Tibial nerve (tissue), 4 donors: ENCODE measurements around the gene MTSS2. TPM values are rescaled to one million over a fixed set of nuclear protein-coding genes. Genes with fewer than 3 reads are reported as not detected.
A peak's percentile ranks its signal among the peaks of the same experiment; 100 is the strongest.

Experiments used
- DNase-seq, 2 donors: peaks; one replicate each; pipeline ENCODE4 v3.0.0-alpha.2; 2019; ENCODE audit warnings: low spot score in 2 of 2
- H3K27ac ChIP-seq, 4 donors: fragments of 200-600 bp; sonication (generic) in 3 of 4; one replicate each; pipeline ENCODE4 v1.5.1; 2017 to 2019; ENCODE audit warnings: mild to moderate bottlenecking in 1 of 4
- H3K27me3 ChIP-seq, 2 donors: fragments of 200-600 bp; sonication (generic) in 1 of 2; one replicate each; pipeline versions ENCODE4 v1.5.1 to v1.6.0; 2017 to 2019
- H3K36me3 ChIP-seq, 3 donors: fragments of 200-600 bp; sonication (generic); one replicate each; pipeline ENCODE4 v1.5.1; 2018 to 2019
- H3K4me1 ChIP-seq, 4 donors: fragments of 200-600 bp; sonication (generic) in 3 of 4; one replicate each; pipeline ENCODE4 v1.5.1; 2017 to 2019
- H3K4me3 ChIP-seq, 4 donors: fragments of 200-600 bp; sonication (generic) in 3 of 4; one replicate each; pipeline ENCODE4 v1.5.1; 2017 to 2019; ENCODE audit warnings: mild to moderate bottlenecking in 1 of 4, moderate library complexity in 1 of 4
- H3K9me3 ChIP-seq, 4 donors: fragments of 200-600 bp; sonication (generic) in 3 of 4; one replicate each; pipeline ENCODE4 v1.5.1; 2017 to 2019
- EP300 ChIP-seq, 2 donors: sonication (generic); formaldehyde crosslinking; IDR thresholded peaks; one replicate each; pipeline ENCODE4 v1.6.1; 2017; ENCODE audit warnings: antibody characterized with exemption in 2 of 2, mild to moderate bottlenecking in 1 of 2
- POLR2A ChIP-seq, 2 donors: fragments of 450-650 bp; IDR thresholded peaks; one replicate each; pipeline ENCODE4 v1.6.1; 2017; ENCODE audit warnings: antibody characterized with exemption in 2 of 2, mild to moderate bottlenecking in 2 of 2, moderate library complexity in 2 of 2
- WGBS, 2 donors: methylation state at CpG; one replicate each; pipeline ENCODE4 v1.1.5; 2018; 5-methylcytosine and 5-hydroxymethylcytosine counted together
- total RNA-seq, 4 donors: library from RNA; depleted of rRNA; stranded (reverse); fragments of >200 nt; gene quantifications; one replicate each; pipeline ENCODE4 v1.1.0, GENCODE V29; 2016
- TF ChIP-seq, protein P1 (sequence below), 5 experiments: fragments of 200-600 bp in 3 of 5; fragments of 450-650 bp in 2 of 5; sonication (generic) in 3 of 5; IDR thresholded peaks; one replicate each; pipeline ENCODE4 v1.5.1; 2016 to 2019; ENCODE audit warnings: antibody characterized with exemption in 5 of 5, mild to moderate bottlenecking in 3 of 5, moderate library complexity in 2 of 5

Gene MTSS2
- total RNA-seq, 4 donors from 2014 or later, result 24.1 to 40.6 (median 35.4) TPM

GRCh38 chr16:70678898-70679670 lies 6.8 kb downstream of the MTSS2 start:
- Histone ChIP-seq H3K27ac (peak overlapping the region in 2 of 4 donors; percentile 82 to 92), H3K9me3 (no peaks in the 10 kb centered on the region), H3K27me3 (no peaks in the 10 kb centered on the region), H3K36me3 (peaks cover 0 to 58% (median 5%) of the 10 kb centered on the region in 3 donors), H3K4me1 (peaks cover 0 to 54% (median 40%) of the 10 kb centered on the region in 4 donors), H3K4me3 (no peak overlapping the region)
- 80 to 82% methylated on average over 31 of the region's 31 CpGs for WGBS, 2 donors
- TF ChIP-seq EP300 (IDR thresholded peaks at IDR 0.05) (no peak), POLR2A (IDR thresholded peaks at IDR 0.05) (no peak)
- TF ChIP-seq, protein P1, sequence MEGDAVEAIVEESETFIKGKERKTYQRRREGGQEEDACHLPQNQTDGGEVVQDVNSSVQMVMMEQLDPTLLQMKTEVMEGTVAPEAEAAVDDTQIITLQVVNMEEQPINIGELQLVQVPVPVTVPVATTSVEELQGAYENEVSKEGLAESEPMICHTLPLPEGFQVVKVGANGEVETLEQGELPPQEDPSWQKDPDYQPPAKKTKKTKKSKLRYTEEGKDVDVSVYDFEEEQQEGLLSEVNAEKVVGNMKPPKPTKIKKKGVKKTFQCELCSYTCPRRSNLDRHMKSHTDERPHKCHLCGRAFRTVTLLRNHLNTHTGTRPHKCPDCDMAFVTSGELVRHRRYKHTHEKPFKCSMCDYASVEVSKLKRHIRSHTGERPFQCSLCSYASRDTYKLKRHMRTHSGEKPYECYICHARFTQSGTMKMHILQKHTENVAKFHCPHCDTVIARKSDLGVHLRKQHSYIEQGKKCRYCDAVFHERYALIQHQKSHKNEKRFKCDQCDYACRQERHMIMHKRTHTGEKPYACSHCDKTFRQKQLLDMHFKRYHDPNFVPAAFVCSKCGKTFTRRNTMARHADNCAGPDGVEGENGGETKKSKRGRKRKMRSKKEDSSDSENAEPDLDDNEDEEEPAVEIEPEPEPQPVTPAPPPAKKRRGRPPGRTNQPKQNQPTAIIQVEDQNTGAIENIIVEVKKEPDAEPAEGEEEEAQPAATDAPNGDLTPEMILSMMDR (IDR thresholded peaks at IDR 0.05), result no peak
- DNase-seq, result no peak

GRCh38 chr16:70678121-70678897 lies 7.5 kb downstream of the MTSS2 start:
- WGBS, 2 donors, result 91% methylated on average over 19 to 22 of the region's 22 CpGs
- no peak for DNase-seq

DNA sequence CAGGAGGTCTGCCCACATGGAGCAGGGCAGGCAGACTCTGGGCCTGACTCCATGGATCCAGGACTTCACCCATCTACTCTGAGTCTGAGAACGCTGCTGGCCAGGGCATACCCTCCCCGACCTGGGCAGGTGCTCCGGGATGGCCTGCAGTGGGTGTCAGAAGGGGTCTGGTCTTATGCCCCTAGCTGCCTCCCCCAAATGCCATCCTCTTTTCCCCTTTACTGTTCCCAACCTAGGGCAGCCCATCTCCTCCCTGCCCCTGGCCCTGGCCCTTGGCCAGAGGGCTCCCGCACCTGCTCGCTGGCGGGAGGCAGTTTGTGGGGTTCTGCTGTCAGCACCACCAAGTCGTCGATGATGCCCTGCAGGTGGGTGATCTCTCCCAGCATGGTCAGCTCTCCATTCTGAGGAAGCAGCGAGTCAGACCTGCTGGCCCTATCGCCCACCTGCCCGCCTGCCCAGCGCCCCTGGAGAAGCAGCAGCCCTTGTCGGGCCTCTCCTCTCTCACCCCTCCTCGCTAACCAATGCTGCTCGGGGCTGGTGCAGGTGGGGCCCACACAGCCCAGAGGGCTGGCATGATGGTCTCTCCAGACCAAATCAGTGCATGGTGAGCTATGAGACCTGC lies 8.2 kb downstream of the MTSS2 start:
- H3K4me3 ChIP-seq, result no peak overlapping the region
- TF ChIP-seq, protein P1 (IDR thresholded peaks at IDR 0.05), result no peak
- TF ChIP-seq EP300 (IDR thresholded peaks at IDR 0.05) (no peak), POLR2A (IDR thresholded peaks at IDR 0.05) (no peak)
- DNase-seq, result no peak
- peaks cover 0 to 39% (median 28%) of the 10 kb centered on the region in 4 donors for H3K4me1 ChIP-seq
- H3K27ac ChIP-seq, result no peak overlapping the region
- H3K36me3 ChIP-seq, result peaks cover 0 to 73% (median 5%) of the 10 kb centered on the region in 3 donors
- WGBS, 2 donors, result 87 to 90% methylated on average over 15 of the region's 15 CpGs
- H3K27me3 ChIP-seq, result no peaks in the 10 kb centered on the region
- H3K9me3 ChIP-seq, result no peaks in the 10 kb centered on the region

More at GRCh38 chr16:70678121-70678897, 7.5 kb downstream of the MTSS2 start:
- Histone ChIP-seq H3K4me3 (no peak overlapping the region), H3K9me3 (no peaks in the 10 kb centered on the region), H3K36me3 (peaks cover 0 to 66% (median 5%) of the 10 kb centered on the region in 3 donors), H3K27ac (peak overlapping the region in 1 of 4 donors; percentile 82), H3K27me3 (no peaks in the 10 kb centered on the region), H3K4me1 (peaks cover 0 to 46% (median 34%) of the 10 kb centered on the region in 4 donors)
- TF ChIP-seq POLR2A (IDR thresholded peaks at IDR 0.05) (no peak), EP300 (IDR thresholded peaks at IDR 0.05) (no peak)
- TF ChIP-seq, protein P1 (IDR thresholded peaks at IDR 0.05), result no peak

GRCh38 chr16:70676675-70677498 lies 9.0 kb downstream of the MTSS2 start:
- Histone ChIP-seq H3K4me1 (peaks cover 0 to 32% (median 21%) of the 10 kb centered on the region in 4 donors), H3K9me3 (no peaks in the 10 kb centered on the region), H3K27ac (no peak overlapping the region), H3K36me3 (peaks cover 0 to 78% (median 5%) of the 10 kb centered on the region in 3 donors), H3K27me3 (no peaks in the 10 kb centered on the region), H3K4me3 (no peak overlapping the region)
- TF ChIP-seq POLR2A (IDR thresholded peaks at IDR 0.05) (no peak), EP300 (IDR thresholded peaks at IDR 0.05) (no peak)
- TF ChIP-seq, protein P1 (IDR thresholded peaks at IDR 0.05), result no peak
- WGBS, 2 donors, result 86 to 88% methylated on average over 14 of the region's 14 CpGs
- no peak for DNase-seq
